Stimulated activated CD8-positive, alpha-beta memory T cell treated with anti-CD3 and anti-CD28 coated beads, Interleukin-2, amount 100 ng/mL, for 1 hour (primary cell): Measurements from ENCODE around the gene SCAMP2.

Source experiments
- DNase-seq, 2 donors: peaks; one replicate each; pipeline ENCODE4 v3.0.0-alpha.2; 2020; ENCODE audit warnings: low read depth in 2 of 2

The SCAMP2 gene

GRCh38 chr15:74839526-74840395 lies 33.4 kb downstream of the SCAMP2 start:
- DNase-seq: no peak

GRCh38 chr15:74838746-74839525 lies 34.2 kb downstream of the SCAMP2 start:
- no peak for DNase-seq

DNA sequence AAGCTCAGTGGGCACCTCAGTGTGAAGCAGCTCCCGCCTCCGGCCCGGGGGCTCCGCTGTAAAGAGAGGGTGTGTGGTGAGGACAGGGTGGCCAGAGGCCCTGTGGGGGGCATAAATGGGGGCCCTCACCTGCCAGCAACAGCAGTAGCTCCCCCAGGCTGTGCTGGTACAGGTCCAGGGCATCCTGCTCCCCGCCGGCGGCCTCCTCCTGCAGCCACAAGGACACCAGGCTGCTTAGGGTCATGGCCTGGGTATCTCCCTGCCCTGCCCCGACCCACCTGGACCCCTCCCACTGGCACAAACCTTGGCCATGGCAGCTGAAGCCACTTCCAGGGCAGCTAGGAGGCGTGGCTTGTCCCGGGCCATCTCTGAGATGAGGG lies 35.0 kb downstream of the SCAMP2 start:
- DNase-seq: no peak

GRCh38 chr15:74837482-74838136 lies 35.6 kb downstream of the SCAMP2 start:
- DNase-seq: no peak

DNA sequence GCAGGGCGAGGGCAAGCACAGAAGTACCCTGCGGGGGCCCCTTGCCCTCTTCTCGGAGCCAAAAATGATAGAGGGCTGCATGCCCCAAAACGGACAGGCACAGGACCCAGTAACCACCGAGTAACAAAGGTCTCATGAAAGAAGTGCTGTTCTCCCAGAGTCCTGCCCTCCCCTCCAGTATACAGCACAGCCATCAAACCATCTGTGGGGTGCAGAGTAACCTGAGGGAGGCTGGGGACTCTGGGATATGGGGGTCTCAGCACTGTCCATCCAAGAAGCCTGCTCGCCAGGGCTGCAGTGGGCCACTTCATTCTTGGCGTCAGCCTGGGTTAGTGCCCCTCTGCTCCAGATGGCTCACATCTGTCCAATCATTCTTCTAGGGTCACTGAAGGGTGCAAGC lies 36.3 kb downstream of the SCAMP2 start:
- no peak for DNase-seq

- DNase-seq: peak in 1 of 2 donors; percentile 17
Measured at GRCh38 chr15:74835312-74835823, 37.8 kb downstream of the SCAMP2 start.

DNA sequence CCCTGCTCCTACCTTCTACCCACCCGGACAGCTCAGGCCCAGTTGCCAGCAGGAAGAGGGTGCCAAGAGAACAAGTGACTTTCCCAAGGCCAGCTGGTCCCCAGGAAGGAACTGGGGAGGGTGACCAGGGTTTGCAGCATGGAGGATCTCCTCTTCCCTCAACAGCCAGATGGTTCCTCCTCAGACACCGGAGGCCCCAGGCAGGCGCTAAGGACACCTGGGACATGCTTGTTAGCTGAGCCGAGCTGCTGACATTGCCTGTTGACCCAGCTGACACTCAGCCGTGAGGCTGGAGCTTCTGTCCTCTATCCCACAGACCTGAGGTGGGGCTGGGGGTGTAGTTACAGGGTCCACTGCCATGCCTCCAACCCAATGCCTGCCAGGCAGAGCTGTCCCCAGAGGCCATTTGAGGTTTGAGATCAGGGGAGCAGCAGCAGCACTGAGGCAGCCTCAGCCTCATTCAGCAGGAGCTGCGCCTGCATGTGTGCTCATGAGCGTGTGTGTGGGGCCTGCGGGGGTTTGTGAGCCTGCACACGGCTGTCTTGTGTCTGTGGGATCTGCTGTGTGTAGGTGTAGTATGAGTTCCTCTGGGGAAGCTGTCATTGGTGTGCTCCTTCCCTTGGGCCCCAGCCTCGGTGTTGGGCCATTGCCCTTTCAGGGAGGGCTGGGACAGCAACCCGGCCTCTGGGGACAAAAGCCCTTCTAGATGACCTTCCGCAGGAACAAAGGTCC lies 39.6 kb downstream of the SCAMP2 start:
- no peak for DNase-seq

DNA sequence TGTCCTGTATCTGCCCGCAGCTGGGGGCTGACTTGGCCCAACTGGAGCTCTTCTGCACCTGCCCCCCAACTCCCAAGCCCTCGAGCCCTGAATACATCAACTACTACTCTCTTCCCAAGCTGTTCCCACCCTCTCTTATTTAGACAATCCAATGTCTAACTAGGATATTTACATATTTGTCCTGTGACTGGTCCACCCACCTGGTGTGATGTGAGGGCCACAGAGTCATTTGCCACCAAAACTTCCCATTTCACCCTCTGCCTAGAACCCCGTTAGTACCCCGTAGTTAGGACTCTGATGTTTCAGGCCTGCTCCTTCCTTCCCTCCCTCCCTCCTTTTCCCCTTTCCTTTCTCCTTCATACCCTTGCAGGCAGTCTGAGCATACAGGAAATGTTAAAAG lies 40.3 kb downstream of the SCAMP2 start:
- DNase-seq: no peak

DNA sequence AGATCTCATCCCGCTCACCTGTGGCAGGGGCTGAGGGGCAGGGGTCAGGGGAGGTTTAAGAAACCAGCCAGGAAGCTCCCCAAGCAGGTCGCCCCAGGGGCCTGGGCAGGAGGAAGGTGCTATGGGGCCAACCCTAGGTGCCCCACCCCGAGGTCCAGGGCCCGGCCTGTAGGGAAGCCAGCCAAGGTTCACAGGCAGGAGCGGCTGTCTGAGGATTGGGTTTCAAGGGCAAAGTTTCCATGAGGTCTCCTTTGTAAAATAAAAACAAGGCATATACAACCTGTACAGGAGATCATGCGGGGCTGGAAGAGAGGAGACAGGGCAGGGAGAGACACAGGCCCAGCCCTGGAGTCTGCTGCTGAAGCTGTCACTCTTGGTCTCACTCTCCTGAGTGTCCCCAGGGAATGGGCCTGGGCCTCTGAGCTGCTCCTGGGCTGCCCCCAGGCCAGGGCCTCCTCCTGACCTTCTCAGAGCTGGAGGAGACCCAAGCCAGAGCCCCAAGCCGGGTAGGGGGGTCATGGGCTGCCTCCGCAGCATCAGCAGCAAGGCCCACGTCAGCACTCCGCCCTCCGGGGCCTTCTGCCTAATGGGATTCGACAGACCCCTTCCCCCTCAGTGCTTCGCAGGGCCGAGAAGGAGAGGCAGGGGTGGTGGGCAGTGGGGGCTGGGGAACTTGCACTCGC lies 41.2 kb downstream of the SCAMP2 start:
- DNase-seq: no peak

- DNase-seq: no peak
Measured at GRCh38 chr15:74830868-74831267, 42.3 kb downstream of the SCAMP2 start.

DNA sequence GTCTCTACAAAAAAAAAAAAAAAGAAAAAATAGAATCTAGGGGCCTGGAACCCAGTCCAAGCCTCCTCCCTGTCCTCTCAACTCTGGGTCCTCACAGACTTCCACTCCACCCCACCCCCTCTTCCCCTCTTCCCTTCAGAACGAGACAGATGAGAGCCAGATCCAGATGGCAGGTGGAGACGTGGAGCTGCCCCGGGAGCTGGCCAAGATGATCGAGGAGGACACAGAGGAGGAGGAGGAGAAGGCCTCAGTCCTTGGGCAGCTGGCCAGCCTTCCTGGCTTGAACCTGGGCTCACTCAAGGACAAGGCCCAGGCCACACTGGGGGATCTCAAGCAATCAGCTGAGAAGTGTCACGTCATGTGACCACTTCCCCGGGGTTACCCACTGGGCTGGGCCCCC lies 43.2 kb downstream of the SCAMP2 start:
- DNase-seq: no peak

DNA sequence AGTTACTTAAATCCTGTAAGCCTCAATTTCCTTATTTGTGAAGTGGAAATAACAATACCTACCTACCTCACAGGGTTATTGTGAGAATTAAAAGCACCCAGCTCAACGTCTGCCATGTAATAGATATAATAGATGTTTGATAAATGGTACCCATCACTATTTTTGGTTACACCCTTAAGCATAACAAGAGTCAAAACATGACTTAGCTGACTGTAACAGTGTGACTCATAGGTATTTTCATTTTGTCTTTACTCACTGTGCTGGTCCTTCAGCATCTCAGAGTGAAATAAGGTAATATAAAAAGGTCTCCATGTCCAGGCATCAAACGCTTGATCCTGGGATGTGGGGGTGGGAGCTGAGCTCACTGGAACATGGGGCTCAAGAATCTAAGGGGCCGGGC lies 43.7 kb downstream of the SCAMP2 start:
- DNase-seq: no peak

DNA sequence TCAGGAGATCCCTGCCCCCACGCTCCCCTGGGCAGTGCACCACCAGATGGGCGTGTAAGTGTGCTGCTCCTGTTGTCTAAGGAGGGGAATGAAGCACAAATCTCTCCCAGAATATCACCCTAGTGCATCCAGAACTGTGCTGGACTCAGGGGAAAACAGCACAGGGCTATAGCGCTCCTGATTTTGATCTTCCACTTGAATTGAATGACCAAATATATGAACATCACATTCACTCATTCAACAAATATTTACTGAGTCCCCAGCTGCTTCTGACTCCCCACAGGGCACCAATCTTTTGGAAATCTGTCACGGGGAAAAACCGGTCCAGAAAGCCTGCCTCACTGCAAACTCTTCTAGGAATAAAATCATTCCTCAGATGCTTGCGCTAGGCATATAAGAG lies 44.3 kb downstream of the SCAMP2 start:
- no peak for DNase-seq

GRCh38 chr15:74827614-74828013 lies 45.6 kb downstream of the SCAMP2 start:
- no peak for DNase-seq

- DNase-seq: no peak
Measured at GRCh38 chr15:74826921-74827320, 46.2 kb downstream of the SCAMP2 start.

DNA sequence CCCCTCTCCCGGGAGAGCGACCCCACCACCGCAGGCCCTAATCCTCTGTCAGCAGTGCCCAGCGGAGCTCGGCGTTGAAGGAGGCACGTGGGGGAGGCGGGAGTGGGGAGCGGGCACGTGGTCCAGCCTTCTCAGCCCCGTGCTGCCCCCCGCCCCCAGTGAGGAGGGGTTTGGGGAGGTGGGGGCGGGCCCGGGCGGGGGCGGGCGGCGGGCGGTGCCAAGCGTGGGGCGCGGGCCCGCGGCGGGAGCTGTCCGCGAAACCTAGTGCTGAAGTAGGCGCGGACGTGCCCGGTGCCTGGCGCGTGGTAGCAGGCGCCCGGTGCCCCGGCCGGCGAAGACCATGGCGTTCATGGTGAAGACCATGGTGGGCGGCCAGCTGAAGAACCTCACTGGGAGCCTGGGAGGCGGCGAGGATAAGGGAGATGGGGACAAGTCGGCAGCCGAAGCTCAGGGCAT lies 46.8 kb downstream of the SCAMP2 start, which contains the start of gene CPLX3:
Gene CPLX3, plus strand, starts transcription at position 264 of the 456 bp plus-strand sequence. Its CDS starts 77 bp downstream, at position 341.
- no peak for DNase-seq

- no peak for DNase-seq
Measured at GRCh38 chr15:74825866-74826265, 47.3 kb downstream of the SCAMP2 start.

DNA sequence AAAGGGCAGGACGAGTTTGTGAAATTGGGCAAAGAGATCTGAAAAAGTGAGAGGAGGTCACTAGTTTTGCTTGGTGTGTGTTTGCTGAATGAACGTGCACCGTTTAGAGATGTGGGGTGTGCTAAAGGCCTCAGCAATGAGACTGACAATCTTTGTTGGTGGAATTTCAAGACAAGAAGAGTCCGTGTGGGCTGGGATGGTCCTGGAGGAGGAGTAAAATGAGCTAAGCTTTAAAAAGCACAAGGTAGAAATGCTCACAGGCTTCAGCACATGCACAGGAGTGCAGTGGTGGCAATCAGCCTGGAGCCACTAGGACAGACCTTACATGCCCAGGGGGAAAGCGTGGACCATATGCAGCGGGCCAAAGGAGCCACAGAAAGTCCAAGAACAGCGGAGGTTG lies 48.2 kb downstream of the SCAMP2 start:
- no peak for DNase-seq

GRCh38 chr15:74823324-74823723 lies 49.8 kb downstream of the SCAMP2 start:
- DNase-seq: no peak

DNA sequence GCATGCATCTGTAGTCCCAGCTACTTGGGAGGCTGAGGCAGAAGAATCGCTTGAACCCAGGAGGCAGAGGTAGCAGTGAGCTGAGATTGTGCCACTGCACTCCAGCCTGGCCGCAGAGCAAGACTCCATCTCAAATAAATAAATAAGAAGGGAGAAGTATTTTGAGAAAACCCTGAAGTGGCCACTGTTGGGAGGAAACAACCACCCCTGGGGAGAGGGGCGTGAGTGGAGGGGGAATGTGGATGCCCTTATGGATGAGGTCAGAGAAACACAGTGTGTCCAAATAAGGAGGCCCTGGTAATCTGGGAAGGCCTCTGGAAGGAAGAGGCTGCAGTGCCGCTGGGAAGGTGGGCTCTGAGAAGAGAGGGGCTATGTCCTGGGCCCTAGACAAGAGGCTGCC lies 50.9 kb downstream of the SCAMP2 start:
- no peak for DNase-seq

DNA sequence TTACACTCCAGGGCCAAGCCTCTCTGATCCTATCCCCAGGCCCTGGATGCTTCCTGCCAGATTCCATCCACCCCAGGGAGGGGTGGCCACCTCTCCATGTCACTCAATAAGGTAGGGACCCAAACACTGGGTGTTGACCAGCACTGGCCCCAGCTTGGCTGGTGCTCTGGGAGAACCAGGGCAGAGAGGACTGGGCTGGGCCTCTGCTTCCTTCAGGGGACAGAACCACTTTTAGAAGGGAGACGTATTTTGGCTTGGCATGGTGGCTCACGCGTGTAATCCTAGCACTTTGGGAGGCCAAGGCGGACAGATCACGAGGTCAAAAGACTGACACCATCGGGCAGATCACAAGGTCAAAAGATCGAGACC lies 51.4 kb downstream of the SCAMP2 start:
- no peak for DNase-seq
